A673 (cell line): ENCODE data around the gene UNC13D.

Experiments
- EZH2 ChIP-seq: fragments of 200-600 bp; sonication (generic); IDR thresholded peaks from 2 replicates; pipeline ENCODE4 v1.6.1; 2017; ENCODE audit warnings: borderline replicate concordance, low read depth, mild to moderate bottlenecking, mixed read lengths, antibody characterized with exemption, low read length; ENCODE audit not compliant: poor library complexity, severe bottlenecking
- TF ChIP-seq, protein P1 (sequence below): fragments of 300-800, 200-600 bp; sonication (generic); conservative IDR thresholded peaks from 2 replicates; pipeline ENCODE4 v1.5.1; 2017; ENCODE audit warnings: low read depth, mild to moderate bottlenecking, antibody characterized with exemption, low read length, moderate library complexity, mixed read lengths

DNA sequence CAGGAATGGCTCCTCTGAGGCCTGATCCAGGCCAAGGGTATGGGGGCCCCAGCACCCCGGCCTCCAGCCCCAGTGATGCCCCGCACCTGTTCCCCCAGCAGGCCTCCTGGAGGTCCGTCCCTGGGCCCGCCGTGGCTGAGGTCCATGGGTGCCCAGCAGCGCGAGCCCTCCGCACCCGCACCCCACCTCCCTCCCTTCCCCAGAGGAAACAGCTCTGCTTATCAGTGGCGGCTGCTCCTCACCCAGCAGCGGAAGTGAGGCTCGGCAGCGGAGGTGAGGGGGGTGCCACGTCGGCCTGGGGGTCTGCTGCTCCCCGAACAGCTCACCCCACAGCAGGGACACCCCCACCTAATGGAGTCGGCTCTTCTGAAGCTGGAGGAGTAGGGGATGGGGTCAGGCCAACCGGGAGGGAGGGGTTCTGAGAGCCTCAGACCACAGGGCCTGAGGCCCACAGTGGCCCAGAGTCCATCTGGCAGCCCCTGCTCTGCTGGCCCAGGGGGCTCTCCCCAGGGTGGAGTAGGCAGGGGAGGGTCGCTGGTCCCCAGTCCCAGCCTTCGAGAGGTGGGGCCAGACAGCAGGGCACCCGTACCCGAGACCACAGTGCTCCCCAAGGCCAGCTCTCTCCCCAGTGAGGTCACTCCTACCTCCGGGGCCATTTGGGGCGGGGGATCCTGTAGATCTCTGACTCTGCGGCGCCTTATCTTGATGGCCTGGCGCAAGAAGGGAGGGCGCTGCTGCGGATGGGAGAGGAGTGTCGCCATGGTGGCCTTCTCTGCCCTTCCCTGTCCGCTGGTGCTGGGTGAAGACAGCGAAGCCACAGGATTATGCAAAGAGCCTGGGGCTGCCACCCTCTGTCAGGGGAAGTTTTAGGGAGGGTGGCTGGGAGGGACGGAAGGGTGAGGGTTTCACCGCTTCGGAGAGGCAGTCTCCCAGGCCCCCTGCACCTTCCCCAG is at the start of gene UNC13D:
- TF ChIP-seq, protein P1, sequence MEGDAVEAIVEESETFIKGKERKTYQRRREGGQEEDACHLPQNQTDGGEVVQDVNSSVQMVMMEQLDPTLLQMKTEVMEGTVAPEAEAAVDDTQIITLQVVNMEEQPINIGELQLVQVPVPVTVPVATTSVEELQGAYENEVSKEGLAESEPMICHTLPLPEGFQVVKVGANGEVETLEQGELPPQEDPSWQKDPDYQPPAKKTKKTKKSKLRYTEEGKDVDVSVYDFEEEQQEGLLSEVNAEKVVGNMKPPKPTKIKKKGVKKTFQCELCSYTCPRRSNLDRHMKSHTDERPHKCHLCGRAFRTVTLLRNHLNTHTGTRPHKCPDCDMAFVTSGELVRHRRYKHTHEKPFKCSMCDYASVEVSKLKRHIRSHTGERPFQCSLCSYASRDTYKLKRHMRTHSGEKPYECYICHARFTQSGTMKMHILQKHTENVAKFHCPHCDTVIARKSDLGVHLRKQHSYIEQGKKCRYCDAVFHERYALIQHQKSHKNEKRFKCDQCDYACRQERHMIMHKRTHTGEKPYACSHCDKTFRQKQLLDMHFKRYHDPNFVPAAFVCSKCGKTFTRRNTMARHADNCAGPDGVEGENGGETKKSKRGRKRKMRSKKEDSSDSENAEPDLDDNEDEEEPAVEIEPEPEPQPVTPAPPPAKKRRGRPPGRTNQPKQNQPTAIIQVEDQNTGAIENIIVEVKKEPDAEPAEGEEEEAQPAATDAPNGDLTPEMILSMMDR, result no peak
- TF ChIP-seq EZH2, result no peak
